Measurements from ENCODE around the gene RNF223.
A peak's percentile ranks its signal among the peaks of the same experiment; 100 is the strongest.

GRCh38 chr1:1116701-1117468 lies 42.8 kb upstream of the RNF223 start:
- TF ChIP-seq, protein P1, sequence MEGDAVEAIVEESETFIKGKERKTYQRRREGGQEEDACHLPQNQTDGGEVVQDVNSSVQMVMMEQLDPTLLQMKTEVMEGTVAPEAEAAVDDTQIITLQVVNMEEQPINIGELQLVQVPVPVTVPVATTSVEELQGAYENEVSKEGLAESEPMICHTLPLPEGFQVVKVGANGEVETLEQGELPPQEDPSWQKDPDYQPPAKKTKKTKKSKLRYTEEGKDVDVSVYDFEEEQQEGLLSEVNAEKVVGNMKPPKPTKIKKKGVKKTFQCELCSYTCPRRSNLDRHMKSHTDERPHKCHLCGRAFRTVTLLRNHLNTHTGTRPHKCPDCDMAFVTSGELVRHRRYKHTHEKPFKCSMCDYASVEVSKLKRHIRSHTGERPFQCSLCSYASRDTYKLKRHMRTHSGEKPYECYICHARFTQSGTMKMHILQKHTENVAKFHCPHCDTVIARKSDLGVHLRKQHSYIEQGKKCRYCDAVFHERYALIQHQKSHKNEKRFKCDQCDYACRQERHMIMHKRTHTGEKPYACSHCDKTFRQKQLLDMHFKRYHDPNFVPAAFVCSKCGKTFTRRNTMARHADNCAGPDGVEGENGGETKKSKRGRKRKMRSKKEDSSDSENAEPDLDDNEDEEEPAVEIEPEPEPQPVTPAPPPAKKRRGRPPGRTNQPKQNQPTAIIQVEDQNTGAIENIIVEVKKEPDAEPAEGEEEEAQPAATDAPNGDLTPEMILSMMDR (IDR thresholded peaks at IDR 0.05), result no peak
- TF ChIP-seq EZH2 (IDR thresholded peaks at IDR 0.05) (peak; percentile 75), EZH2phosphoT487 (IDR thresholded peaks at IDR 0.05) (no peak)

Data from neural progenitor cell (in vitro differentiated cells).